SK-N-MC (cell line): ENCODE measurements around the gene TNKS1BP1.

ENCODE experiments used
- DNase-seq: peaks from one replicate; pipeline ENCODE4 v3.0.0-alpha.2; 2011; ENCODE audit warnings: low read depth, low spot score
- H3K27ac ChIP-seq: fragments of 200-600 bp; sonication (generic); 2 replicates; pipeline ENCODE4 v1.5.1; 2016; ENCODE audit warnings: mixed run types
- H3K36me3 ChIP-seq: fragments of 200-600 bp; sonication (generic); 2 replicates; pipeline ENCODE4 v1.6.1; 2017; ENCODE audit warnings: antibody characterized with exemption, low read length, mixed read lengths; ENCODE audit not compliant: insufficient read depth
- H3K4me3 ChIP-seq: fragments of 200-600 bp; sonication (generic); 2 replicates; pipeline ENCODE4 v1.5.1; 2016
- H3K9ac ChIP-seq: fragments of 200-600 bp; sonication (generic); 2 replicates; pipeline ENCODE4 v1.8.0; 2017; ENCODE audit warnings: mixed run types, mixed read lengths; ENCODE audit not compliant: insufficient read length
- H3K9me3 ChIP-seq: fragments of 200-600 bp; sonication (generic); 2 replicates; pipeline ENCODE4 v1.6.1; 2017; ENCODE audit warnings: low read depth, mild to moderate bottlenecking, antibody characterized with exemption, low read length, moderate library complexity, mixed read lengths
- EZH2 ChIP-seq: fragments of 200-600 bp; sonication (generic); IDR thresholded peaks from one replicate; pipeline ENCODE4 v1.6.1; 2017; ENCODE audit warnings: antibody characterized with exemption
- FOXP2 ChIP-seq: optimal IDR thresholded peaks from 2 replicates; pipeline ENCODE3; 2011; ENCODE audit warnings: mild to moderate bottlenecking, moderate library complexity; ENCODE audit not compliant: insufficient read depth; ENCODE audit errors: extremely low read length, control extremely low read depth
- POLR2AphosphoS5 ChIP-seq: IDR thresholded peaks from 2 replicates; pipeline ENCODE4 v1.6.1; 2012; ENCODE audit warnings: mild to moderate bottlenecking, low read depth, low read length, borderline replicate concordance

TNKS1BP1 gene

GRCh38 chr11:57307666-57308270 is 17.0 kb downstream of the TNKS1BP1 start:
- DNase-seq = no peak
- Histone ChIP-seq H3K4me3 (no peak overlapping the region), H3K9me3 (no peaks in the 10 kb centered on the region), H3K36me3 (peaks cover 45% of the 10 kb centered on the region), H3K9ac (no peak overlapping the region), H3K27ac (no peak overlapping the region)
- no peak for TF ChIP-seq EZH2
- no peak for TF ChIP-seq POLR2AphosphoS5
- TF ChIP-seq FOXP2 = no peak

DNA sequence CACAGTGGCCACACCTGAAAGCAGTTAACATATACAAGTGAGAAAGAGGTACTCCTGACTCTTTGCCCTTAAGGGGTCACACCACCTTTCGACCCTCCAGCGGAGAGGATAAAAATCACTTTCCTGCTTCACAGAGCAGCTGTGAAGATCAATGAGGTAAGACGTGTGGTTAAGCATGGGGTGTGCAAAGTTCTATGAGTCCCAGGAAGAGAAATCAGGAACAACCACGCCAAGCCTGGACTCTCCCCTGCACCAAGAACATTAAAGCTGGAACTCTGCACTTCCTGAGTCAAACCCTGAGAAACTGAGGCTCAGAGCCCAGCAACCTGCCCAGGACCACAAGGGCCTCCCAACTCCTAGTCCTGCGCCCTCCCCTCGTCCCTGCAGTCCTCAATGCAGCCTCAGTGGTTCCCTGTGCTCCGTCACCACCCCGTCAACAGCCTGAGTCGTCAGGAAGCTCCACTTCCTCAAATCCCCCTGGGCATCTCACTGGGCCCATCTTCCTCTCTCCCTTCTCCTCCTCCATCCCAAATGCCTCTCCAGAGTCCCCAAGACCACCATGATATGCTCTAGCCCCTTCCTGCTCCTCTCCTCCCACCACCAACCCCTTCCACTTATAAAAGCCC is 17.7 kb downstream of the TNKS1BP1 start:
- Histone ChIP-seq H3K36me3 (peaks cover 47% of the 10 kb centered on the region), H3K9me3 (no peaks in the 10 kb centered on the region), H3K9ac (no peak overlapping the region), H3K4me3 (no peak overlapping the region), H3K27ac (no peak overlapping the region)
- no peak for DNase-seq
- TF ChIP-seq EZH2 = no peak
- no peak for TF ChIP-seq POLR2AphosphoS5

DNA sequence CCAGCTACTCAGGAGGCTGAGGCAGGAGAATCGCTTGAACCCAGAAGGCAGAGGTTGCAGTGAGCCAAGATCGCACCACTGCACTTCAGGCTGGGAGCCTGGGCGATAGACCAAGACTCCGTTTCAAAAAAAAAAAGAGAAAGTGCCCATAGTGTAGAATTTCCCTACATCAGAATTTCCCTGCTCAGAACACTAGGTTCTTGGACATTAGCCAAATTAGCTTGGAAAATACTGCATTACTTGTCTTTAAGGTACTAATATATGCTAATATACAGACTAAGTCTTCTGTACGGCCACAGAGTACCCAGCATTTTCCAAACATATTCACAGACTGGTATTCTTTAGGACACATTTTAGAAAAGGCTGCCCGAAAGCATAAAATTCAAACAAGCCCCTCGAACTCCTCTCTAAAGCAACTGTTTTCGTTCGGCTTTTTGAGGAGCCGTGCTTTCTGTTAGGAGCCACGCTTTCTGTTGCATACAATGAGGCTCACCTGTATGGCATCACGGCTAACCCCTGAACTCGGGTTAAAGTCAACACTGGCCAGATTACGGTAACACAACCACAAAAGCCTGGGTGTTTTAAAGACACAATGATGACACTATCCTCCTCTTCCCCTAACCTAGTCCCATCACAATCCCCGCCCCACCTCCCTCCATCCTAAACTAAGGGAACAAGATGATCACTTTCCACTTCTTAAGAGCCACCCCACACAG is 18.4 kb downstream of the TNKS1BP1 start:
- Histone ChIP-seq H3K4me3 (no peak overlapping the region), H3K27ac (no peak overlapping the region), H3K36me3 (peaks cover 55% of the 10 kb centered on the region), H3K9me3 (no peaks in the 10 kb centered on the region), H3K9ac (no peak overlapping the region)
- no peak for TF ChIP-seq FOXP2
- no peak for TF ChIP-seq POLR2AphosphoS5
- TF ChIP-seq EZH2 = no peak
- no peak for DNase-seq

GRCh38 chr11:57305523-57305922 is 19.2 kb downstream of the TNKS1BP1 start:
- peaks cover 59% of the 10 kb centered on the region for H3K36me3 ChIP-seq
- no peak overlapping the region for H3K27ac ChIP-seq
- no peak overlapping the region for H3K4me3 ChIP-seq
- no peaks in the 10 kb centered on the region for H3K9me3 ChIP-seq
- TF ChIP-seq POLR2AphosphoS5 (no peak), EZH2 (no peak), FOXP2 (no peak)
- no peak for DNase-seq
- no peak overlapping the region for H3K9ac ChIP-seq

DNA sequence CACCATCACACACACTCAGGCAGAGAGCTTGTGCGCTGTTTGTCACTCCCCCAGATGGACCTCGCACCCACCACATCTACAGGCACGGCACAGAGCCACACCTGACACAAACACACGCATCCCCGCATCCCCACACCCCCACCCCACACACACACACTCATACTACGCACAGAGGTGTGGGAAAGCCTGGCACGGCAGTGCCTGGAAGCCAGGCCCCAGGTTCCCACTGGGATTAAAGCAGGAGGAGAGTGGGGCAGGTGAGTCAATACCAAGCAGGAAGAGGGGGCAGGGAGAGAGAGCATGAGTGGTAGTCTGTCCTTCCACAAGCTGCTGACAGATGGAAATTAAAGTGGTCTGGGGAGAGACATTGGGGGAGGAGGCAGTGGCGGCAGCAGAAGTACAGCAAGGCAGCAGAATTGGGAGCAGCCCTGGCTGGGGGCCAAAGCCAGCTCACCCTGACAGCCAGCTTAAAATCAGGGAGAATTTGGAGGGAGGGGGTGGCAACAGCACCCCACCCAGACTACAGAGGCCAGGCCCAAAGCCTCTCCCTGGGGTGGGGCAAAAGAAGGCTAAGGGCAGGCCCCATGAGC is 20.7 kb downstream of the TNKS1BP1 start:
- Histone ChIP-seq H3K9ac (no peak overlapping the region), H3K9me3 (no peaks in the 10 kb centered on the region), H3K4me3 (no peak overlapping the region), H3K27ac (no peak overlapping the region), H3K36me3 (peaks cover 59% of the 10 kb centered on the region)
- TF ChIP-seq POLR2AphosphoS5 (no peak), EZH2 (no peak), FOXP2 (no peak)
- DNase-seq = no peak

GRCh38 chr11:57303280-57303989 is 21.3 kb downstream of the TNKS1BP1 start:
- Histone ChIP-seq H3K27ac (no peak overlapping the region), H3K4me3 (no peak overlapping the region), H3K9me3 (no peaks in the 10 kb centered on the region), H3K36me3 (peaks cover 59% of the 10 kb centered on the region), H3K9ac (no peak overlapping the region)
- TF ChIP-seq EZH2 (no peak), POLR2AphosphoS5 (no peak), FOXP2 (no peak)
- DNase-seq = no peak

DNA sequence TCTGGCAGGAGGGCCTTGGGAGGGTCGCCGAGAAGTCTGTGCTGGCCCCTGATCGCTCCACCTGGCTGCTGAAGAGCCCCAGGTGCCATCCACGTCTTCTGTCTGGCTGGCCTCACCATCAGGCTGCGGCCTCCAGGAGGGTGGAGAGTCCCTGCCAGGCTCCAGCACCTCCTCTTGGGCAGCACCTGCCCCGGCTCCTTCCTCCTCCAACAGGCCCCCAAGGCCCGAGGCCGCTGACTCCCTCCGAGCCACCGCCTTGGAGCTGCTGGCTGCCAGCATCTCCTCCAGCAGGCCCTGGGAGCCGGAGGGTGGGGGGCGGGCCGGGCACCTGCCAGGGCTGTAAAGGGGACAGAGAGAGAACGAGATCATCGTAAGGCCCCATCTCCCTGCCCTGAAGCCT is 22.3 kb downstream of the TNKS1BP1 start:
- DNase-seq = no peak
- Histone ChIP-seq H3K27ac (no peak overlapping the region), H3K9ac (no peak overlapping the region), H3K36me3 (peaks cover 69% of the 10 kb centered on the region), H3K9me3 (no peaks in the 10 kb centered on the region), H3K4me3 (no peak overlapping the region)
- TF ChIP-seq EZH2 = no peak
- no peak for TF ChIP-seq POLR2AphosphoS5
- TF ChIP-seq FOXP2 = no peak
